ENCODE results near the gene ALOX5.

GRCh38 chr10:45425621-45426563 lies 51.9 kb downstream of the ALOX5 start:
- no peak for TF ChIP-seq EZH2 (IDR thresholded peaks at IDR 0.05; ENCODE audit: borderline replicate concordance, insufficient read depth, low read depth, low read length, poor library complexity, severe bottlenecking)
- TF ChIP-seq, protein P1, sequence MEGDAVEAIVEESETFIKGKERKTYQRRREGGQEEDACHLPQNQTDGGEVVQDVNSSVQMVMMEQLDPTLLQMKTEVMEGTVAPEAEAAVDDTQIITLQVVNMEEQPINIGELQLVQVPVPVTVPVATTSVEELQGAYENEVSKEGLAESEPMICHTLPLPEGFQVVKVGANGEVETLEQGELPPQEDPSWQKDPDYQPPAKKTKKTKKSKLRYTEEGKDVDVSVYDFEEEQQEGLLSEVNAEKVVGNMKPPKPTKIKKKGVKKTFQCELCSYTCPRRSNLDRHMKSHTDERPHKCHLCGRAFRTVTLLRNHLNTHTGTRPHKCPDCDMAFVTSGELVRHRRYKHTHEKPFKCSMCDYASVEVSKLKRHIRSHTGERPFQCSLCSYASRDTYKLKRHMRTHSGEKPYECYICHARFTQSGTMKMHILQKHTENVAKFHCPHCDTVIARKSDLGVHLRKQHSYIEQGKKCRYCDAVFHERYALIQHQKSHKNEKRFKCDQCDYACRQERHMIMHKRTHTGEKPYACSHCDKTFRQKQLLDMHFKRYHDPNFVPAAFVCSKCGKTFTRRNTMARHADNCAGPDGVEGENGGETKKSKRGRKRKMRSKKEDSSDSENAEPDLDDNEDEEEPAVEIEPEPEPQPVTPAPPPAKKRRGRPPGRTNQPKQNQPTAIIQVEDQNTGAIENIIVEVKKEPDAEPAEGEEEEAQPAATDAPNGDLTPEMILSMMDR (IDR thresholded peaks at IDR 0.05), result no peak
